ENCODE results near the gene CNOT2.

- TF ChIP-seq CTCF (IDR thresholded peaks at IDR 0.05), result no peak
- no peak for TF ChIP-seq ZFX (IDR thresholded peaks at IDR 0.05; ENCODE audit: borderline replicate concordance)
Measured at GRCh38 chr12:70379846-70380245, 136.6 kb downstream of the CNOT2 start.
